NCI-H2227 (cell line): Measurements from ENCODE around the gene CABLES1.
"Not testable (repeated sequence)": the region's sequence is repeated elsewhere in the genome, so short reads cannot be mapped to it uniquely, and the experiment has no call there.

ENCODE experiments used
- DNase-seq: peaks from one replicate; lab custom pipeline; 2025; ENCODE audit not compliant: unreplicated experiment; lab: John Stamatoyannopoulos, UW

Gene CABLES1

DNA sequence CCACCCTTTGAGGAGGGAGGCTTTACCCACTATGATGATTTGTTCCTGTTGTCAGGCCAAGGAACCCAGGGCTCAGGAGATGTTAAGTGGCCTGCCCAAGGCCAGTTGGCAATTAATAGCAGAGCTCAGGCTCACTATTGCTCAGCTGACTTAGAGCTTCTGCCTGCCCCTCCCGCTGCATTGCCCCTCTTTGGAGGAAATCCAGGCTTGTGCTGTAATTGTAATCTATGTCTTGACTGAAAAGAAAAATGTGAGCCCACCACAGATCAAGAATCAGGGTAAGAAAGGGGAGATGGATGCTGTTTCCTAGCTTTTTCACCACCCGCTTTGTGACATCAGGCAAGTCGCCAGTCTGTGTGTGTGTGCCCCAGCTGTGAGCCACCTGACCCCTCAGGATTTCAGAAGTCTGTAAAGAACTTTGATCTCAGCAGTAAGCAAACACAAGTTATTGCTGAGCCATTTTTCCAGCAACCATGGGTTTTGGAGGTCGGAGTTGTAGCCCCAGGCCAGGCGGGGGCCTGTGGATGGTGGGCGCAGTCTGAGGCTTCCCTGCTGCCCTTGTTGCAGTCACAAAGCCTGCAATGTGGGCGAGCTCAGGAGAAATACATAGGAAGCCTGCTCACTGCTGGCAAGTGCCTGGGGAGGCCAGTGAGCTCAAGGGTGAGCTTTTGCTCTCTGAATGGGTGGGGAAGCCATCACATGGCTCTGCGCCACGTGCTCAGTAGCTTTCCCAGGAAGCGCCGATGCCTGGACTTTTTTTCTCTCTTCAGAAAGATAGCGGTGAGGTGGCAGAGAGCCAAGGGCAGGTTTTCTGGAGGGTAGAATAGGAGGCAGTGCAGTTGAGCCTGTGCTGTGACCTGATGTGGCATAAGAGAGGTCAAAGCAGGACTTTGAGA is 6.1 kb downstream of the CABLES1 start:
- no peak for DNase-seq

DNA sequence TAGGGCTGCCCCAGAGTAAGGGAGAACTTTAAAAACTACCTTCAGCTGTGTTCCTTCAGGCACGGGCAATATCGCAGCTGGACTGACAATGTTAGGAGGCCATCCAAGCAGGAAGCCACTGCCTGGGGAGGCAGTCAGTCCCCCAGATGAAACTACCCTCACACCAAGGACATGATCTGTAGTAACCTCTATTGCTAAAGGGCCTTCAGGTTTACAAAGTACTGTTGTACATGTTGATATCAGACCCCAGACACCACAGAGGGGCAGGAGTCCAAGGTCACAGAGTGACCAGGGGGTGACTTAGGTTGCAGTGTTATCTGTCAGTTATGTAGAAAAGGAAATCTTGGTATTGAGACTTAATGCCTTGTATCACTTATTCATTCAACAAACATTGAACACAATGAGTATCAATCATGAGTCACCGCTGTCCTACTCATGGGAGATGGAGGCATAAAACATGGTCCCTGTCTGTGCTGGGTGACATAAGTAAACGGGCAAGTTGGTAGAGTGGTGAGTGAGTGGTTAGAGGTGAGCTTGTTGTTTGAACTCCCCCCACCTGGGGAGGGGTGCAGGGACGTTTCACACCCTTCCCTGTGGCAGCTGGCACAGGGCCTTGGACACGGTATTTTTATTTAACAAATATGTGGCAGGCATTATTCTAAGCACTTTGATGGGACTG is 7.1 kb downstream of the CABLES1 start:
- DNase-seq, result no peak

DNA sequence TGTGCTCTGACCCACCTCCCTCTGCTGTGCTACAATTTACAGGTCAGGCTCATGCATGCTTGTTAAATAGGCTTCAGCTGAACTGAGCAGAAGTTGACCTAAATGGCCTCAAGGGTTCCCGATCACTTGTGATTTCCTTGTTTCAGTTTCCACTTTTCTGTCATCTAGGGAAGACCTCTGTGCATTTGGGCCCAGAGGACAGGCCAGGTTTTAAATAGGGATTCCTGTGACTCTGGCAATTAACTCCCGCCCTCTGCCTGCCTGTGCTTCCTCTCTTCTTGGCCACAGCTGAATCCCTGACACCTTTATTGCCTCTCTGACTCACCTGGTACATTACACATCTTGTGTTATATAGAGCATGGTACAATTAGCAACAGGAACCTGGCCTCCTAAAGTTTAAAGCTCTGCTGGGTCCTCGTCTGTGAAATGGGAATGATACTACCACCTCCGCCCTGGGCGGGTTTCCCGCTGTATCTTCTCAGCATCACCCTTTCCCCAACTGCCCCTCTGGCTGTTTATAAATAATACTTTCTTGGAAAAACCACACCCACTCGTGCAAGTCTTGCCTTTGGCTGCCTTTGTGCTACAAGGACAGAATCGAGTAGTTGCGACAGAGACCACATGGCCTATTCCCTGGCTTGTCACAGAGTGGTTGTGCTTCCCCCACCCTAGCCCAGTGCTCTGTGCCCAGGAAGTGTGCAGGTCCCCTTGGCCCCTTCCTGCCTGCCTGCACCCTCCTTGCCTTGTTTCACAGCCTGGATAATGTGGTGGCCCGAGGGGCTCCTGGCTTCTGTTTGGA is 7.9 kb downstream of the CABLES1 start:
- no peak for DNase-seq

DNA sequence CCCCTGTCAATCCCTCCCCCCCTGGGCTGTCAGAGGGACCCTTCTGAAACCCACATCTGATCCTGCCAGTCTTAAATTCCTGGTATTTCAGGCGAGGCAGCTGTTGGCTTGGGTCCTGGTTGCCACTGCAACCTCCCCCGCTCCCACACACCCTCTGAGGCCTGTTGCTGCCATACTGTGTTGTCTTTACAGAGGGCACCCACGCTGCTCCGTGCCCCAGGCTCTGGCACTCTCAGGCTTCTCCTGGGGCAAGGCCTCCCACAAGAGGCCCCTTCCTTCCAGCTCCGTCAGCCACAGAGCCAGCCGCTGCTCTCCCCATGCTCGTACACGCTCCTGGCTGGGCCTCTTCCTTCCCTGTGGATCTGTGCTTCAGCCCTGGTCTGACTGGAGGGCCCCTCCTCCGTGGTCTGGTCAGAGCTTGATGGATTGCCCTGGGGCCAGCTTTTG is 8.6 kb downstream of the CABLES1 start:
- no peak for DNase-seq

DNA sequence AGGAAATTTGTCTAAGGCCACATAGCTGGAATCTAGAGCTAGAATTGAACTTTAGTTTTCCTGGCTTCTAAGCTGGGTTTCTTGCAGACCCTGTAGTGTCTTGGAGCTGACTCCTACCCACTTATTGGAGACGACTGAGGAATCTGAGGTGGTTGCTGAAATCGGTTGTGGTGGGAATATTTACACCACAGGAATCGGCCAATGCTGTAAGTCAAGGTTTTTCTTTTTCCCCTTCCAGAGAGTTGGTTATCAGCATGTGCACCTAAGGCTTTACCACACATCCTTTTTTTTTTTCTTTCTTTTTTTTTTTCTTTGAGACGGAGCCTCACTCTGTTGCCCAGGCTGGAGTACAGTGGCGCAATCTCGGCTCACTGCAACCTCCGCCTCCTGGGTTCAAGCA is 9.4 kb downstream of the CABLES1 start:
- no peak for DNase-seq

GRCh38 chr18:23145621-23146020 is 10.3 kb downstream of the CABLES1 start:
- DNase-seq, result no peak

GRCh38 chr18:23146861-23147469 is 11.7 kb downstream of the CABLES1 start:
- no peak for DNase-seq

- no peak for DNase-seq
Observed at GRCh38 chr18:23148382-23148781, 13.1 kb downstream of the CABLES1 start.

DNA sequence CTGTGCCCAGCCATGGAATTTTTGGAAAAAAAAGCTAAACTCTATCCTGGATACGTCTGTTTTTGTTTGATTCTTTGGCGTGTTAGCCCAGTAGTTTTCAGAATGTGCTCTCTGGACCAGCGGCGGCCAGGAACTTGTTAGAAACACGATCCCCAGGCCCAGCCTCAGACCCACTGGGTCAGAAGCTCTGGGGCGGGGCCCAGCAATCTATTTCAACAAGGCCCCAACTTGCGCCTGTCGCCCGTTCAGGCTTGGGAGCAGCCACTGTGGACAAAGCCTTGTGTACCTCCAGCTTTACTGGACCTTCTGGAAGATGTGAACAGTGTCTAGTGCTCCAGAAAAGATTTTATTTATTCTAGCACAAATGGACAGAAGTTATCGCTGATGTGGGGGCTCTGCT is 14.3 kb downstream of the CABLES1 start:
- DNase-seq, result no peak

DNA sequence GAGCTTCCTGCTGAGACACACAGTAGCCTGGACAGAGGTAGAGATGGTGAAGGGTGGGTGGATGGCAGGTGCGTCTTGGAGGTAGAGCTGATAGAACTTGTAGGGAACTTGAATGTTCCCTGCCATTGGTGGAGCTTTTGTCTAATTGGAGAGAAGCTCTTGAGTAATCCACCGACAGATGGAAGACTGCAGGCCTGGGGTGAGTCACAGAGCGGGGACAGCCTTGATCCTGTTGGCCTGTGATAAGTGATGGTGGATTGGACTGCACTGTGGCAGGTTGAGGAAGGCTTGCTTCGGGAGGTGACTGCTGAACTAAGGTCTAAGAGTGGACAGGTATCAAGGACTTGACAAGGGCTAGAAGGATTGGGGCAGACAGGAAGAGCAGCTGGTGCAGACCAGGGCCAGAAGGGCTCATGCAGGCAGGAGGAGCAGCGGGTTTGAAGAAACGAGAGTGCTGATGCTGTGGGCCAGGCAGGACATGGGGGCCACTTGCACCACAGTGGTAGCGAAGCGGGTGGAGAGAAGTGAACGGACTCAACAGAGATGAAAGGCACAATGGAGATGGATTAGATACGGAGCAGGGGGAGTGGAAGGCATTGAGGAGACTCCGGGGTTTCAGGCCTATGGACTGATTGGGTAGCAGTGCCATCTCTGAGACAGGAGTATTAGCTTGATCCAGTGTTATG is 16.3 kb downstream of the CABLES1 start:
- no peak for DNase-seq

DNA sequence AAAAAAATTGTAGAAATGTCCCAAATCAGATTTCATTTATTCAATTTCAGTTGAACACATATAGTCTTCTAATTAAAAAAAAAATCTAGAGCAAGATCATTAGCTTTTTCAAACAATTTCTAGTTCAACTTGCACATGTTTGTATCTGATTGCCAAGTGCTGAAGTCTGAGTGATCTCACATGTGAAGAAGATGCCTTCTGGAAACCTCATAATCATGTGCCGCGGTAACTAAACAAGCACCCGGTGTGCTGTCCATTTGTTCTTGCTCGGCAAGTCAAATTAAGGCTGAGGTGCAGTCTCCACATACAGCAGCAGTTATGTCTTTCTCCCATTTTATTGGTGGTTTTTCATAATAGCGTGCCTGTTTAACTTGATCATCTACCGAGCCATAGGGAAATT is 18.7 kb downstream of the CABLES1 start:
- no peak for DNase-seq

DNA sequence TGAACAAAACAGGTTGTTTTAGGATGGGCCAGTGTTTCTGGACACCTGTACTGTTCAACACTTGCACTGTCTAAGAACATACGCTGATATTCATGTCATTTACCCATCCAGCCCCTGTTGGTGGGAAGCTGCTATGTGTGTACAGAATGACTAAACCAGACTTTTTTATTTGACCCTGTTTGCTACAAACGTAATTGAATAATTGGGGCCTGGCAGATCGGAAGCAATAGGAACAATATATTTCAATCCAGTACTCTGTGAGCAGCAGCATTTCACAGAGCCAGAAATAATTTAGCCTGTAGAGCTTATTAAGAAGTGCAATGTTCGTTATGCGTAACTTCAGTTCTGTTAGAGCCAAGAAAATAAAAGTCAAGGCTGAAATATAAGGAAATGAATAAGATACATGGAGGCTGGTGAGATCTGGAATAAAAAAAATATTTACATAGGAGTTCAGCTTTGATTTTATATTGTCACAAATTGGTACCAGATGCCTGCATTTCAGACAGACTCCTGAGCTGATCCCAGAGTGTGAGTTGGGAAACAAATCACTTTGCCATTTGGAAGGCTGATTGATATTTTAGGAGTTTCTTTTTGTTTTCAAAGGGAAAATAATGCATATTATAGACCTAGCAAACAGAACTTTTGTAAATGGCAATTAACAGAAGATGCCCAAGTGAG is 19.7 kb downstream of the CABLES1 start:
- DNase-seq, result no peak

- no peak for DNase-seq
Observed at GRCh38 chr18:23155537-23155936, 20.3 kb downstream of the CABLES1 start.

DNA sequence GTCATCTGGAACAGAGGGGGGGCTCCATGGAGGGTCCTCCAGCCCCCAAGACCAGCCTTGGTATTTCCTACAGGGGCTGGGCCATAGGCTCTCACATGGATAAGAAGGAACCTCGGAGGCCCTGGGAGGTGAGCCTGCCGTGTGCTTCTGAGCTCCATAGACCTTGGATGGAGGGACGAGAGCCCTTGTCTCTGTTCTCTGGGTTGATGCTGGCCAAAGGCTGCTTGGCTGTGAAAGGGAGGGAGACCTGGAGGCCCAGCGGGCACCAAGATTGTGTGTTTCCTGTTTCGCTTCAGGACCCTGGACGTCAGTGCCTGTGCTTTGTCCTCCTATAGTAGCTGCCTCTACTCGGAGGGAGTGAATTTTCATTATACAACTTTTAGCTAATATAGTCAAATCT is 20.8 kb downstream of the CABLES1 start:
- DNase-seq, result no peak

GRCh38 chr18:23158058-23158457 is 22.8 kb downstream of the CABLES1 start:
- DNase-seq, result no peak

DNA sequence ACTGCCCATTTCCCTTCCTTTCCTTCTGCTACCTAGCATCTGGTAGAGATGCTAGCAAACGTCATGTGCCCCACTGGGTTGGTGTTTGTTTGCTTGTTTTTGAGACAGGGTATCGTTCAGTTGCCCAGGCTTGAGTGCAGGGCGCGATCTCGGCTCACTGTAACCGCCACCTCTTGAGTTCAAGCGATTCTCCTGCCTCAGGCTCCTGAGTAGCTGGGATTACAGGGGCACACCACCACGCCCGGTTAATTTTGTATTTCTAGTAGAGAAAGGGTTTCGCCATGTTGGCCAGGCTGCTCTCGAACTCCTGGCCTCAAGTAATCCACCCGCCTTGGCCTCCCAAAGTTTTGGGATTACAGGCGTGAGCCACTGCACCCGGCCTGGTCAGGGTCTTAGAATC is 23.6 kb downstream of the CABLES1 start:
- not testable (repeated sequence) for DNase-seq

DNA sequence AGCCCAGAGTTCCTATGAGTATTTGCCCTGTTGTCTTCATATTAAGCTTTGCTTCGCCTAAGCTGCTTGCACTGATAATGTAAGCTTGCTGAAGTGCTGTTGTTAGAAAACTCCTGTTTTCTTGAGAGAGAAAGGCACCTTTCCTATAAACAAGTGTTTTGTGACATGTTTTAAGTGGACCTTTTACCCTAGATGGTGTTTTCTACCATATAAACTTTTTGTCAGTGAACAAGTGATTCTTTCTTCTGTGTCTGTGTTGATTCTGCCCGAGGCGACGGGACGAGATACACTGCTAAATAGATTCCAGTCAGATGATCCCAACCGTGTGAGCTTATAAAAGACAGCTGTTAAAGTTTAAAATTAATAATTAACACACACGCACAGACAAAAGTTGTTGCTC is 24.1 kb downstream of the CABLES1 start:
- DNase-seq, result no peak

DNA sequence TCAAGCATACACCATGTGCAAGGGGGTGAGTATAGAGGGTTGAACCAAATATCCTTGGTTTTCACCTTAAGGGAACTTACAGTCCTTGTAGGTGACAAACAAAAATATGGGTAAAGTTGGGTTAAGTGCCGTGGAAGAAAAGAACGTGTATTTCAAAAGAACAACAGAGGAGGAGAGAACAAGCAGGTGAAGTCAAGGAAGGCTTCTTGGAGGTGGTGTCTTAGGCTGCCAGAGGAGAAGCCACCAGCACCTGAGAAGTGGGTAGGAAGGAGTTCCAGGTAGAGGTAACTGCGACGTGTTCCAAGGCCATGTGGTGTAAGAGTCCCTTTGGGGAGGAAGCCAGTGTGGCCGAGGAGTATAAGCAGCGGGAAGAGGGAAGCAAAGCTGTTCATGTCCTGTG is 27.2 kb downstream of the CABLES1 start:
- DNase-seq, result no peak

GRCh38 chr18:23163786-23164533 is 28.7 kb downstream of the CABLES1 start:
- DNase-seq, result no peak
